IMR-90 (cell line): ENCODE results near the gene SLC52A1. TPM values are rescaled to one million over a fixed set of nuclear protein-coding genes. Genes with fewer than 3 reads are reported as not detected.

Experiments
- ATAC-seq: fragments of 200-7000 bp; cut with Tn5 transposase; 2 replicates; pipeline ENCODE4 v1.9.1; 2020; ENCODE audit warnings: low read depth, mild to moderate bottlenecking, moderate library complexity
- BruUV-seq: library from RNA; stranded (reverse); fragments of 400-500 nt; replicated peaks from 2 replicates; lab custom pipeline; 2021; lab: Mats Ljungman, UMichigan
- CTCF ChIA-PET: fragments of 300-600 bp; formaldehyde crosslinking; extraction: SDS; loops from one replicate; lab custom pipeline; 2021; ENCODE audit warnings: antibody characterized with exemption; lab: Yijun Ruan, JAX
- POLR2A ChIA-PET: fragments of 300-600 bp; sonication (Branson Sonifier 250); formaldehyde crosslinking; loops from one replicate; lab custom pipeline; 2022; ENCODE audit warnings: antibody characterized with exemption; ENCODE audit not compliant: unreplicated experiment; lab: Charles Lee
- DNase-seq: peaks from one replicate; pipeline ENCODE4 v3.0.0; 2013
- H2AFZ ChIP-seq: replicated peaks from 2 replicates; pipeline ENCODE3; 2013; ENCODE audit warnings: low read length, mild to moderate bottlenecking; ENCODE audit not compliant: poor library complexity
- H2AK5ac ChIP-seq: 2 replicates; pipeline ENCODE4 v1.6.1; 2013; ENCODE audit warnings: low read depth, low read length, inconsistent platforms
- H2AK9ac ChIP-seq: replicated peaks from 2 replicates; pipeline ENCODE3; 2013; ENCODE audit warnings: mild to moderate bottlenecking, low read depth, low read length, moderate library complexity; ENCODE audit not compliant: poor library complexity
- H2BK120ac ChIP-seq: 2 replicates; pipeline ENCODE4 v1.6.1; 2013; ENCODE audit warnings: low read depth, low read length, inconsistent platforms
- H2BK15ac ChIP-seq: 3 replicates; pipeline ENCODE4 v1.6.1; 2013; ENCODE audit warnings: low read depth, low read length, inconsistent platforms
- H2BK20ac ChIP-seq: 2 replicates; pipeline ENCODE4 v1.6.1; 2013; ENCODE audit warnings: low read depth, mild to moderate bottlenecking, inconsistent platforms, low read length, moderate library complexity
- H2BK5ac ChIP-seq: 2 replicates; pipeline ENCODE4 v1.6.1; 2013; ENCODE audit warnings: mild to moderate bottlenecking, low read depth, low read length, inconsistent platforms; ENCODE audit not compliant: poor library complexity, severe bottlenecking
- H3K14ac ChIP-seq: replicated peaks from 2 replicates; pipeline ENCODE4 v1.6.1; 2013; ENCODE audit warnings: low read depth, low read length, inconsistent platforms
- H3K18ac ChIP-seq: 2 replicates; pipeline ENCODE4 v1.6.1; 2013; ENCODE audit warnings: low read depth, low read length, control low read depth
- H3K23ac ChIP-seq: 2 replicates; pipeline ENCODE4 v1.6.1; 2013; ENCODE audit warnings: low read depth, low read length, inconsistent platforms
- H3K27ac ChIP-seq: 2 replicates; pipeline ENCODE4 v1.5.1; 2013; ENCODE audit warnings: mild to moderate bottlenecking, control low read depth, low read length; ENCODE audit not compliant: insufficient read depth
- H3K27me3 ChIP-seq: 2 replicates; pipeline ENCODE4 v1.6.1; 2013; ENCODE audit warnings: low read length; ENCODE audit not compliant: control insufficient read depth, insufficient read depth
- H3K36me3 ChIP-seq: 2 replicates; pipeline ENCODE4 v1.6.1; 2013; ENCODE audit warnings: low read length, mixed read lengths; ENCODE audit not compliant: control insufficient read depth, insufficient read depth
- H3K4ac ChIP-seq: 2 replicates; pipeline ENCODE4 v1.6.1; 2013; ENCODE audit warnings: low read depth, low read length, inconsistent platforms
- H3K4me1 ChIP-seq: 2 replicates; pipeline ENCODE4 v1.6.1; 2013; ENCODE audit warnings: low read length, mixed read lengths; ENCODE audit not compliant: control insufficient read depth, insufficient read depth
- H3K4me2 ChIP-seq: 2 replicates; pipeline ENCODE4 v1.6.1; 2013; ENCODE audit warnings: low read depth, mild to moderate bottlenecking, control low read depth, low read length, moderate library complexity
- H3K4me3 ChIP-seq: 2 replicates; pipeline ENCODE4 v1.5.1; 2013; ENCODE audit warnings: low read depth, mild to moderate bottlenecking, control low read depth, low read length, moderate library complexity; ENCODE audit not compliant: insufficient read depth
- H3K56ac ChIP-seq: 2 replicates; pipeline ENCODE4 v1.6.1; 2013; ENCODE audit warnings: low read length, inconsistent platforms; ENCODE audit not compliant: insufficient read depth; ENCODE audit errors: extremely low read depth
- H3K79me1 ChIP-seq, 2 experiments: 2 replicates each; pipeline ENCODE4 v1.6.1; 2013; ENCODE audit warnings: low read length in 2 of 2, inconsistent platforms in 1 of 2, low read depth in 1 of 2
- H3K9ac ChIP-seq: 2 replicates; pipeline ENCODE4 v1.6.1; 2013; ENCODE audit warnings: low read depth, low read length, control low read depth
- H3K9me1 ChIP-seq: 2 replicates; pipeline ENCODE4 v1.6.1; 2013; ENCODE audit warnings: low read length, inconsistent platforms; ENCODE audit not compliant: insufficient read depth
- H3K9me3 ChIP-seq: 2 replicates; pipeline ENCODE4 v1.6.1; 2013; ENCODE audit warnings: low read length; ENCODE audit not compliant: control insufficient read depth, insufficient read depth
- H4K20me1 ChIP-seq: 2 replicates; pipeline ENCODE4 v1.6.1; 2013; ENCODE audit warnings: low read length, inconsistent platforms; ENCODE audit not compliant: insufficient read depth
- H4K5ac ChIP-seq: 2 replicates; pipeline ENCODE4 v1.6.1; 2013; ENCODE audit warnings: mild to moderate bottlenecking, low read depth, low read length, control low read depth
- H4K8ac ChIP-seq, 2 experiments: 2 replicates each; pipeline ENCODE4 v1.6.1; 2013; ENCODE audit warnings: low read depth in 2 of 2, low read length in 2 of 2, control low read depth in 1 of 2, inconsistent platforms in 1 of 2
- H4K91ac ChIP-seq: 2 replicates; pipeline ENCODE4 v1.6.1; 2013; ENCODE audit warnings: low read depth, low read length, inconsistent platforms; ENCODE audit not compliant: insufficient read depth
- MAFK ChIP-seq: IDR thresholded peaks from 2 replicates; pipeline ENCODE4 v1.6.1; 2012; ENCODE audit warnings: low read depth, low read length, improper control_type of control experiment
- NFE2L2 ChIP-seq: fragments of 150-350 bp; IDR thresholded peaks from 2 replicates; pipeline ENCODE4 v1.6.1; 2016; ENCODE audit warnings: low read depth, mild to moderate bottlenecking, low read length
- RFX5 ChIP-seq: IDR thresholded peaks from 2 replicates; pipeline ENCODE4 v1.8.0; 2012; ENCODE audit warnings: low read depth, mild to moderate bottlenecking, low read length, moderate library complexity
- WGBS, 2 experiments: methylation state at CpG; one replicate each; pipeline versions ENCODE4 v1.1.5 to v1.1.7; 2013; ENCODE audit warnings: missing lambda C conversion rate in 2 of 2; ENCODE audit not compliant: insufficient read length in 1 of 2; ENCODE audit errors: extremely low coverage in 2 of 2; 5-methylcytosine and 5-hydroxymethylcytosine counted together
- dilution Hi-C: fragments of 300-500 bp; cut with HindIII; formaldehyde crosslinking; loops from one replicate; pipeline ENCODE4 v1.14.3; 2018; ENCODE audit warnings: low sequenced_read_pairs; ENCODE audit not compliant: unreplicated experiment
- in situ Hi-C: fragments of 300-500 bp; cut with MboI; formaldehyde crosslinking; loops from 3 replicates; pipeline ENCODE4 v1.14.3; 2019; ENCODE audit warnings: low sequenced_read_pairs, inconsistent platforms, mixed read lengths
- intact Hi-C: fragments of 100-400 bp; cut with micrococcal nuclease; formaldehyde crosslinking; loops from 2 replicates; pipeline ENCODE4 v1.10.0; 2022
- polyA plus RNA-seq, 3 experiments: library from polyadenylated mRNA; depleted of rRNA; stranded (reverse); fragments of >200 nt; gene quantifications; 2 replicates each; pipeline ENCODE4 v1.2.3, GENCODE V29; 2012; ENCODE audit warnings: low replicate concordance in 1 of 3
- total RNA-seq: library from RNA; depleted of rRNA; stranded (reverse); fragments of >200 nt; gene quantifications from 2 replicates; pipeline ENCODE4 v1.2.3, GENCODE V29; 2012

The SLC52A1 gene
- total and polyA plus RNA-seq, 2 of the 4 experiments (the other 2 are of a cell fraction) = not detected

GRCh38 chr17:5027916-5028315 is 7.3 kb downstream of the SLC52A1 start:
- no TSS peak for BruUV-seq
- intact Hi-C loops (no loop called here), in situ Hi-C loops (no loop called here), dilution Hi-C loops (no loop called here)
- Histone ChIP-seq H4K8ac (no peak overlapping the region), H2AK9ac (no peak overlapping the region), H3K56ac (no peak overlapping the region), H3K79me1 (no peaks in the 10 kb centered on the region), H3K9ac (no peak overlapping the region), H2AK5ac (no peak overlapping the region), H3K4me3 (no peak overlapping the region), H2BK120ac (no peak overlapping the region), H3K9me1 (peaks cover 4% of the 10 kb centered on the region), H3K4ac (no peak overlapping the region), H3K18ac (no peak overlapping the region), H4K20me1 (peaks cover 9% of the 10 kb centered on the region; the same call in 1 of the 2 replicates), H3K23ac (no peak overlapping the region), H3K27ac (no peak overlapping the region), H4K5ac (no peak overlapping the region), H3K14ac (no peak overlapping the region), H3K4me2 (no peak overlapping the region), H2BK20ac (no peak overlapping the region), H3K4me1 (no peaks in the 10 kb centered on the region), H2BK5ac (no peak overlapping the region), H3K9me3 (no peaks in the 10 kb centered on the region), H2BK15ac (no peak overlapping the region), H2AFZ (no peak overlapping the region), H3K36me3 (peaks cover 12% of the 10 kb centered on the region), H4K91ac (no peak overlapping the region), H3K27me3 (no peaks in the 10 kb centered on the region)
- DNase-seq (no peak), ATAC-seq (no peak)
- CTCF ChIA-PET = interaction anchor here (0.5 kb wide), 1 partner anchor 39 kb away, joined by 8 read pairs; no protein-coding TSS in a partner anchor
- POLR2A ChIA-PET = interaction anchor here (0.6 kb wide), 3 partner anchors 23 to 412 kb away, joined by 4 to 7 read pairs (median 6); no protein-coding TSS in a partner anchor
- WGBS, 2 experiments = 61% methylated on average over 2 of the region's 5 CpGs; no CpG with 5 or more reads in 1 of the 2 experiments
- TF ChIP-seq RFX5 (no peak), MAFK (no peak), NFE2L2 (no peak)
